Sigmoid colon (tissue), 7 donors: ENCODE results near the gene MYBBP1A. TPM values are rescaled to one million over a fixed set of nuclear protein-coding genes. Genes with fewer than 3 reads are reported as not detected.
A peak's percentile ranks its signal among the peaks of the same experiment; 100 is the strongest.

Experiments used
- DNase-seq: peaks from one replicate; pipeline ENCODE4 v3.0.0-alpha.2; 2019
- H3K27ac ChIP-seq, 4 donors: fragments of 200-600 bp; sonication (generic); one replicate each; pipeline ENCODE4 v1.5.1; 2016 to 2019; ENCODE audit warnings: mild to moderate bottlenecking in 1 of 4
- H3K27me3 ChIP-seq, 3 donors: fragments of 200-600 bp; sonication (generic); one replicate each; pipeline ENCODE4 v1.5.1; 2019; ENCODE audit warnings: mild to moderate bottlenecking in 1 of 3
- H3K36me3 ChIP-seq, 4 donors: fragments of 200-600 bp; sonication (generic); one replicate each; pipeline ENCODE4 v1.5.1; 2016 to 2019
- H3K4me1 ChIP-seq, 4 donors: fragments of 200-600 bp; sonication (generic); one replicate each; pipeline ENCODE4 v1.5.1; 2017 to 2019
- H3K4me3 ChIP-seq, 4 donors: fragments of 200-600 bp; sonication (generic); one replicate each; pipeline ENCODE4 v1.5.1; 2017 to 2019; ENCODE audit warnings: mild to moderate bottlenecking in 2 of 4, moderate library complexity in 1 of 4
- H3K9me3 ChIP-seq, 4 donors: fragments of 200-600 bp in 3 of 4; sonication (generic) in 3 of 4; one replicate each; pipeline versions ENCODE4 v1.5.1 to v1.6.1; 2013 to 2019
- EP300 ChIP-seq, 4 donors: sonication (generic); formaldehyde crosslinking; IDR thresholded peaks; one replicate each; pipeline ENCODE4 v1.6.1; 2017; ENCODE audit warnings: antibody characterized with exemption in 4 of 4
- POLR2A ChIP-seq, 2 donors: fragments of 450-650 bp; IDR thresholded peaks; one replicate each; pipeline ENCODE4 v1.6.1; 2016; ENCODE audit warnings: antibody characterized with exemption in 2 of 2, mild to moderate bottlenecking in 2 of 2, moderate library complexity in 2 of 2
- POLR2AphosphoS5 ChIP-seq, 4 donors: sonication (generic); formaldehyde crosslinking; IDR thresholded peaks; one replicate each; pipeline ENCODE4 v1.6.1; 2017; ENCODE audit warnings: antibody characterized with exemption in 4 of 4
- WGBS, 2 donors: extraction: QIAGEN DNeasy Blood & Tissue Kit; methylation state at CpG; one replicate each; pipeline ENCODE4 v1.1.7; 2013; 5-methylcytosine and 5-hydroxymethylcytosine counted together
- intact Hi-C: fragments of 100-400 bp; cut with DNase I; formaldehyde crosslinking; loops from one replicate; pipeline ENCODE4 v1.15.1; 2023
- polyA plus RNA-seq, 3 donors: library from polyadenylated mRNA; stranded (reverse); fragments of 200-250 nt; gene quantifications; one replicate each; pipeline ENCODE4 v1.2.3, GENCODE V29; 2013
- total RNA-seq, 4 donors: library from RNA; depleted of rRNA; stranded (reverse); fragments of >200 nt; gene quantifications; one replicate each; pipeline ENCODE4 v1.1.0, GENCODE V29; 2016
- TF ChIP-seq, protein P1 (sequence below), 4 experiments: fragments of 450-650 bp in 3 of 4; fragments of 200-600 bp in 1 of 4; IDR thresholded peaks; one replicate each; pipeline ENCODE4 v1.5.1; 2016 to 2019; ENCODE audit warnings: antibody characterized with exemption in 4 of 4, mild to moderate bottlenecking in 3 of 4, moderate library complexity in 2 of 4
- donor health status: healthy with polysubstance abuse.
- donor health status: Bipolar disorder and iron deficiency.
- donor health status: healthy.

Gene MYBBP1A
- total and polyA plus RNA-seq, 7 donors, result 6.6 to 44.5 (median 25.8) TPM

DNA sequence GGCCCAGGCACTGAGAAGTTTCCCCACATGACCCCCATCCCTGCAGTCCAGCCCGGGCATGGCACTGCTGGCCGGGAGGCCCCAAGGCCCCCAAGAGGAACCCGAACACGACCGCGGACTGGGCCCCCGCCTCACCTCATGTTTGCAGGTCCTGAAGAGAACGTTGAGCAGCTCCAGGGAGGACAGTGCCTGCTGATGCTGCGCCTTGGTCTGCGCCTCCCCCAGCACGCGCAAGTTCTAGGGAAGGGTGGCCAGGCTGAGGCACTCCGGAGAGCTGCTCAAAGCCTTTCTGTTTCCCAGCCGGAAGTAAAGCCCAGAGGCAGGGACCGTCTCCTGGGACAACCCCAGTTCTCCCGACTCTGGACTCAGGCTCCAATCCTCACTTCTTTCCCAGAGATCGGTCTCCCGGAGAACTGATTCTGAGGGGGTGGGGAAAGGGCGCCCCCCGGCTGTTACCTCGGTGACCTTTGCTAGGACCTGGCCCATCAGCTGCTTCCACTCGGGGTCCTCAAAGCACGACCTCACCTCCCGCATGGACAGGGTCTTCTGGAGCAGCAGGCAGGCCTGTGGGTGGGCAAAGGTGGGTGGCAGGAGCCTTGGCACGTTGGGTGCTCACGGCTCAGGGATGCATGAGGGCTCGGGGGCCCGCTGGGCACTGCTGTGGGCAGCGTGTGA is 13.7 kb downstream of the MYBBP1A start:
- Histone ChIP-seq H3K27me3 (no peaks in the 10 kb centered on the region), H3K4me1 (peaks cover 0 to 17% (median 12%) of the 10 kb centered on the region in 4 donors), H3K36me3 (peaks cover 14 to 80% (median 62%) of the 10 kb centered on the region in 4 donors), H3K4me3 (no peak overlapping the region), H3K9me3 (no peaks in the 10 kb centered on the region), H3K27ac (peak overlapping the region in 3 of 4 donors; percentile 2 to 47 (median 10))
- TF ChIP-seq POLR2A (IDR thresholded peaks at IDR 0.05) (no peak), EP300 (IDR thresholded peaks at IDR 0.05) (no peak), POLR2AphosphoS5 (IDR thresholded peaks at IDR 0.05) (no peak)
- TF ChIP-seq, protein P1, sequence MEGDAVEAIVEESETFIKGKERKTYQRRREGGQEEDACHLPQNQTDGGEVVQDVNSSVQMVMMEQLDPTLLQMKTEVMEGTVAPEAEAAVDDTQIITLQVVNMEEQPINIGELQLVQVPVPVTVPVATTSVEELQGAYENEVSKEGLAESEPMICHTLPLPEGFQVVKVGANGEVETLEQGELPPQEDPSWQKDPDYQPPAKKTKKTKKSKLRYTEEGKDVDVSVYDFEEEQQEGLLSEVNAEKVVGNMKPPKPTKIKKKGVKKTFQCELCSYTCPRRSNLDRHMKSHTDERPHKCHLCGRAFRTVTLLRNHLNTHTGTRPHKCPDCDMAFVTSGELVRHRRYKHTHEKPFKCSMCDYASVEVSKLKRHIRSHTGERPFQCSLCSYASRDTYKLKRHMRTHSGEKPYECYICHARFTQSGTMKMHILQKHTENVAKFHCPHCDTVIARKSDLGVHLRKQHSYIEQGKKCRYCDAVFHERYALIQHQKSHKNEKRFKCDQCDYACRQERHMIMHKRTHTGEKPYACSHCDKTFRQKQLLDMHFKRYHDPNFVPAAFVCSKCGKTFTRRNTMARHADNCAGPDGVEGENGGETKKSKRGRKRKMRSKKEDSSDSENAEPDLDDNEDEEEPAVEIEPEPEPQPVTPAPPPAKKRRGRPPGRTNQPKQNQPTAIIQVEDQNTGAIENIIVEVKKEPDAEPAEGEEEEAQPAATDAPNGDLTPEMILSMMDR (IDR thresholded peaks at IDR 0.05), result no peak
- peak; percentile 63 for DNase-seq
- WGBS, 2 donors, result 86 to 89% methylated on average over 29 of the region's 29 CpGs
- intact Hi-C loops, result no loop called here

DNA sequence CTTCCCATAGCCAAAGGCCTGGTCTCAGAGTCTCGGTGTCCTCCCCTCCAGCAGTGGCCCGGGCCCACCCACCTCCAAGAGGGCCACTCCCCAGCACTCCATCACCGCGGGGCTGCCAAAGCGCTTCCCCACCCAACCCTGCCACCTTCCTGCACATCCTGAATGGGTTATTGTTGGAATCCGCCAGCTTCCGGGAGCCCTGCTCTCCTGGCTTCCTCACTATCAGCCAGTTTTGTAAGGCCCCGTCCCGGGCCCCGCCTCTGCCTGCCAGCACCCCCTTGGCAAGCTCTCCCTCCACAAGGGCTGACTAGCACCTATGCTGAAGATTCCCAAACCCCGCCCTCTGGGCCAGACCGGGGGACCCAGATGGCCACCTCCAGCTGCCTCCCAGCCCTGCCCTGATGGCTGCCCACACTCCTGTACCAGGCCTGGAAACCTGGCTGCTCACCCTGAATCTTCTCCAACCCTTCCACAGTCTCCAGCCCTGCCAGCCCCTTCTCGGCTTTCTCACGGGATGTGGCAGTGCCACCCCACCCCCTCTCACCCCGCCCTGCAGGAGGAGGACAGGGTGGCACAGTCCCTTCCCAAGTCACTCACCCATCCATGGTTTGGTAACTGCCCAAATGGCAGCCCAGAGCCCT is 14.4 kb downstream of the MYBBP1A start:
- Histone ChIP-seq H3K36me3 (peaks cover 14 to 74% (median 59%) of the 10 kb centered on the region in 4 donors), H3K4me1 (peaks cover 0 to 24% (median 18%) of the 10 kb centered on the region in 4 donors), H3K4me3 (no peak overlapping the region), H3K27me3 (peaks cover 0 to 3% (median 1%) of the 10 kb centered on the region in 3 donors), H3K27ac (peak overlapping the region in 2 of 4 donors; percentile 10 to 47), H3K9me3 (no peaks in the 10 kb centered on the region)
- intact Hi-C loops, result no loop called here
- TF ChIP-seq EP300 (IDR thresholded peaks at IDR 0.05) (no peak), POLR2AphosphoS5 (IDR thresholded peaks at IDR 0.05) (no peak)
- TF ChIP-seq, protein P1 (IDR thresholded peaks at IDR 0.05), result no peak
- 57 to 73% methylated on average over 15 of the region's 15 CpGs for WGBS, 2 donors
- DNase-seq, result peak; percentile 66

DNA sequence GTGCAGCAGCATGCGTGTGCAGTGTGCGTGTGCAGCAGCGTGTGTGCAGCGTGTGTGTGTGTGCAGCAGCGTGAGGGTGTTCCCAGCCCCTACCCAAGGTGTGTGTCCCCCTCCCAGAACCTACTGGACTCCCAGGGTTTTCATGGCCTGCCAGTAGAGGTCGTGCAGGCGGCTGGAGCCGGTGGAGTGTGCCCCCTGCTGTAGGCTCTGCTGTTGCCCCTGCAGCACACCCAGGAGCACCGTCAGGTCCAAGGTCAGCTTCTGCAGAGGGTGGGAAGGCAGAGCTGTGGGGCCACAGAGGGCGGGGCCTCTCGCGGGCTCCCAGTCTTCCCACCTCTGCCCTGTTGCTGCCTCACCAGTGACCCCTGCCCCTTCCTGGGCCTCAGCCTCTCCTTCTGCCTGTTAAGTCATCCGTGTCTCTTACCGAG is 14.9 kb downstream of the MYBBP1A start:
- Histone ChIP-seq H3K9me3 (no peaks in the 10 kb centered on the region), H3K4me1 (peaks cover 0 to 28% (median 22%) of the 10 kb centered on the region in 4 donors), H3K27ac (peak overlapping the region in 2 of 4 donors; percentile 10 to 47), H3K36me3 (peaks cover 14 to 69% (median 54%) of the 10 kb centered on the region in 4 donors), H3K4me3 (no peak overlapping the region), H3K27me3 (peaks cover 0 to 9% (median 6%) of the 10 kb centered on the region in 3 donors)
- intact Hi-C loops, result no loop called here
- TF ChIP-seq POLR2A (IDR thresholded peaks at IDR 0.05) (no peak), POLR2AphosphoS5 (IDR thresholded peaks at IDR 0.05) (no peak), EP300 (IDR thresholded peaks at IDR 0.05) (no peak)
- TF ChIP-seq, protein P1 (IDR thresholded peaks at IDR 0.05), result no peak
- WGBS, 2 donors, result 61 to 76% methylated on average over 14 of the region's 14 CpGs
- no peak for DNase-seq

DNA sequence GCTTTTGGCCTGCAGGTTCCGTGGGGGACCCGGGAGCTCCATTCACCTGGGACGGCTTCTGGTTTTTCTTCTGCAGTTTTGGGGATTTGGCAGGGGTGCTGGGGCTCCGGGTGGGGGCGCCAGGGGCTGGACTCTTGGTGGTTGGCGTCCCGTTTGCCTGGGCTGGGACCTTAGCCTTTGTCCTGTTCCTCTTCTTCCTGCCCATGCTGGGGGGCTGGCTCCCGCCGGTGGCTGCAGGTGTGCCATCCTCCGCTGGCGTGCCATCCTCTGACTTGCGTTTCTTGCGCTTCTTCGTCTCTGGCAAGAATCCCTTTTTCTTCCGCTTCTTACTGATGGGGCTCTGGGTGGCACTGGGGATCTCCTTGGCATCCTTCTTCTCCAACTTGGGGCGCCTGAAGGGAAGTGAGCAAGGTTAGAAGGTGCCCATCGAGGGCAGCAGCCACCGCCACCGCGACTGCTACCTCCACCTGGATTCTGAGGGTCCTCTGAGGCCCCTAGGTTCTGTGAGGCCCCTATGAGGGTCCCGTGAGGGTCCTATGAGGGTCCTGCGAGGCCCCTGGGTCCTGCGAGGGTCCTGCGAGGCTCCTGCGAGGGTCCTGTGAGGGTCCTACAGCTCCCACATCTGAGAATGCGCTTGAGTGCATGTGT is 15.5 kb downstream of the MYBBP1A start:
- Histone ChIP-seq H3K9me3 (no peaks in the 10 kb centered on the region), H3K27ac (peak overlapping the region in 1 of 4 donors; percentile 72), H3K27me3 (peaks cover 0 to 14% (median 6%) of the 10 kb centered on the region in 3 donors), H3K36me3 (peaks cover 14 to 64% (median 50%) of the 10 kb centered on the region in 4 donors), H3K4me1 (peaks cover 0 to 28% (median 22%) of the 10 kb centered on the region in 4 donors), H3K4me3 (no peak overlapping the region)
- WGBS, 2 donors, result 93% methylated on average over 26 of the region's 26 CpGs
- peak; percentile 57 for DNase-seq
- intact Hi-C loops, result no loop called here
- TF ChIP-seq, protein P1 (IDR thresholded peaks at IDR 0.05), result no peak
- TF ChIP-seq POLR2A (IDR thresholded peaks at IDR 0.05), result no peak
